Stimulated activated CD8-positive, alpha-beta memory T cell treated with anti-CD3 and anti-CD28 coated beads, Interleukin-15, amount 100 ng/mL, for 48 hours (primary cell): ENCODE data around the gene ST7.

ENCODE experiments used
- DNase-seq, 2 donors: peaks; one replicate each; pipeline ENCODE4 v3.0.0-alpha.2; 2020; ENCODE audit warnings: low read depth in 2 of 2

ST7 gene

DNA sequence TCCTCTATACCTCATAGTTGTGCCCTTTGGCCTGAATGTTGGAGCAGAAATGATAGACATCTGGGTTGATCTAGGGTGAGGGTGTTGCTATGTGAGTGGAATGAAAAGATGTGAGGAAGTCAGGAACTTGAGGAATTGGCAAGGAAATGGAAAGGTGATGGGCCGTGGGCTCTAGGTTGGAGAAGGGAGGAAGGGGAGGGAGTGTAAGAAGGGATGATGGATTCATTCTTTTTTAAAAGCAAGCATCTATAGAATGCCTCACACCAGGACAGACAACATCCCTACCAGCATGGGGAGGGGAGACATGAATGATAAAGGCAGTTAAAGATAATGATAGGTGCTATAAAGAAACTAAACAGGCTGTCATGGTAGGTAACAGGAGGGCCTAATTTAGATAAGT, 201.4 kb downstream of the ST7 start:
- no peak for DNase-seq

- no peak for DNase-seq
These were observed 202.4 kb downstream of the ST7 start for GRCh38 chr7:117155694-117156093.

- no peak for DNase-seq
These were observed 204.2 kb downstream of the ST7 start for GRCh38 chr7:117157241-117158209.

DNA sequence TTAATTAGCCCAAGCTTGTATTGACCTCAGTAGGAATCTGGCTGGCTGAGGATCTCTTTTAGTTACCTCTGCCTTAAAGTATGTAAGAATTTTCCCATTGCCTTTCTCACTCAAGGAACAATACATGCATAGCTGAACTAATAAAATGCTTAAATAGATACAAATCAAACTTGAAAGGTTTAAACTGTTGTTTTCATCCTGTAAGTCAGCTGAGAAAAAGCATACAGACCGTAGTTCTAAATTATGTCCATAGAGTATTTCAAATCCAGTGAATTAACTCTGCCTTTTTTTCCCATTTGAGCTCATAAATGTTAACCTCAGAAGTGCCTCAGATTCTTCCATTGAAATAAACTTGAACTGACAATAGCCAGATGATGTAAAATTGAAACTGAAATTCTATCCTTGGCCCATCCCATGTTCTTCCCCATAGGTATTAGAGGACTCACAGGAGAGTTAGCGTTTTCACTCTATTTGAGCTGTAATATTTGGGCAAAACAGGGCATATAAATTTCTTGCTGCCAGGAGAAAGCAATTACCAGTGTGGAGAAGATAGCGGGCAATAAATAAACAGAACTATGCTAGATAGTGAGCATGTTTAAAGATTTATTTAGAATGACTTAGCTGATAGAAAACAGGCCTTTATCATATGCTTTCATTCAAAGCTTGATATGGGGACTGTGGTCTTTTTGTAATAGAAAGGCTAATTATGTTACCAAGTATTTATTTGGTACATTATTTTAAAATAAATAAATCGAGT, 205.8 kb downstream of the ST7 start:
- DNase-seq, result no peak

DNA sequence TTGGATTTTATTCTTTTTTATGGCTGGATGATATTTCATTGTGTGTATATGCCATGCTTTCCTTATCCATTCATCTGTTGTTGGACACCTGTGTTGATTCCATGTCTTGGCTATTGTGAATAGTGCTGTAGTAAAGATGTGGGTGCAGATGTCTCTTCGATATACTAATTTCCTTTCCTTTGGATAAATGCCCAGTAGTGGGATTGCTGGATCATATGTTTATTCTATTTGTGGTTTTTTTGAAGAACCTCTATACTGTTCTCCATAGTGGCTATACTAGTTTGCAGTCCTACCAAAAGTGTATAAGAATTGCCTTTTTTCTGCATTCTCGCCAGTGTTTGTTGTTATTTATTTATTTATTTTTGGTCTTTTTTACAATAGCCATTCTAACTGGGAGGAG, 209.8 kb downstream of the ST7 start:
- DNase-seq, result no peak

GRCh38 chr7:117164620-117165019, 211.3 kb downstream of the ST7 start:
- no peak for DNase-seq

GRCh38 chr7:117165656-117166055, 212.4 kb downstream of the ST7 start:
- DNase-seq, result no peak

DNA sequence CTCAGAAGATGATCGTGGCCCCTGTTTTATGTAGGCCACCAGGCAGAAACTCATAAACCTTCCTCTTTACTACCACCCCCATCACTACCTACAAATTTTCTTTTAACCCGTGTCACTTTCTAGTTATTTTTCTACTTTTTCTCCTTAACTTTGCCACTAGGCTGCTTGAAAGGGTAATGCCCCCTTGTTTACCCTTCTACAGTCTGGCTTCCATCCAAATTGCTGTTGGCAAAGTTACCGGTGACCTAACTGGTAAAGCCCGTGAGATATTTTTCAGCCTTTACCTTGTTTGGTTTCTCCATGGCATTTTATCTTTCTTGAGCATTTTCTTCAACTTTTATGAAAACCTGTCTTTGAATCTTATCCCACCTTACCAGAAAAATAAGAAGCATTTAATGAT, 216.6 kb downstream of the ST7 start:
- DNase-seq, result no peak

- DNase-seq, result no peak
These were observed 217.8 kb downstream of the ST7 start for GRCh38 chr7:117171106-117171505.

- no peak for DNase-seq
These were observed 219.0 kb downstream of the ST7 start for GRCh38 chr7:117172283-117172682.

DNA sequence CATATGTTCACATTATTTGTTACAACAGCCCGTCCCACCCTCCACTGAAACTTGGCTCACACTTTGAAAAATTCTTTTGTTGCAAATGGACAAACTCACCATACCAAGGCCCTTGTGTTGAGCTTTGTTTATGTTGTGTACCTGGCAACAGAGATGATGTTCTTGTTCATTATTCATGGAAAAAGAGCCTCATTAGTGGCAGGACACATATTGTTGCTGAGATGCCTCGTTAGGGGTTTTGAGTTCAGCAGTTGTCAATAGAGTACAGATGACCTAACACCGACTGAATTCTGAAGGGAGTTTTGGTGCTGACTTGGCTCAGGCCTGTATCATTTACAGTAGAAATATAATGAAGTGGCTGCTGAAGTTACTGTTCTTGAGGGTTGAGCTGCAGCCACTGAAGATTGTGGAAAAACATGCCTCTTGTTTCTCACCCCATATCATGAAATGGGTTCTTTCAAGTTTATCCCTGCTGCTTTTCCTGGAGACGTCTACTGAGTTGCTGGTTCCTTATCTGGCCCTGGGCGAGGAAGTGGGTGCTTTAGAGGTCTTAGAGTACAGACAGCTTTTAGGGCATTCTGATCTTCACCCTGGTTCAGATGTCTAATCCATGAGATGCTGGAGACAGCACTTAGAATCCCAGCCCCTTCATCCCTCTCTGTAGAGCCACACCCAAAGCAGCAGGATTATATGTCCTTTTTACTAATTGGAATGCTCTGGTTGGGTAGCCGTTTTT, 219.9 kb downstream of the ST7 start:
- DNase-seq, result no peak

- no peak for DNase-seq
These were observed 222.9 kb downstream of the ST7 start for GRCh38 chr7:117176206-117176605.

- no peak for DNase-seq
These were observed 225.3 kb downstream of the ST7 start for GRCh38 chr7:117178600-117178999.

- no peak for DNase-seq
These were observed 226.4 kb downstream of the ST7 start for GRCh38 chr7:117179701-117180100.

DNA sequence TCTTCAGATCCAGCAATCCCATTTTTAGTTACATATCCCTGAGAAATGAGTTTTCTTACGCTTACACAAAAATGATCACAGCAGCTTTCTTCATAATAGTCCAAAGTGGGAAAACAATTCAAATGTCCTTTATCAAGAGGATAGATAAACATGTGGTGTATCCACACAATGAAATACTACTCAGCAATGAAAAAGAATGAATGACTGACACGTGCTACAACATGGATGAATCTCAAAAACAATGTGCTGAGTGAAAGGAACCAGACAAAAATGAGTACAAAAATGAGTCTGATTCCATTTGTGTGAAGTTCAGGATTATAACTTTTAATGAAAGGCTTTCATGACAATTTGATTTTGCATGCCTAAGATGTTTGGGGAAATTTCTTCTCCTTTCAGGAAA, 230.4 kb downstream of the ST7 start:
- no peak for DNase-seq

DNA sequence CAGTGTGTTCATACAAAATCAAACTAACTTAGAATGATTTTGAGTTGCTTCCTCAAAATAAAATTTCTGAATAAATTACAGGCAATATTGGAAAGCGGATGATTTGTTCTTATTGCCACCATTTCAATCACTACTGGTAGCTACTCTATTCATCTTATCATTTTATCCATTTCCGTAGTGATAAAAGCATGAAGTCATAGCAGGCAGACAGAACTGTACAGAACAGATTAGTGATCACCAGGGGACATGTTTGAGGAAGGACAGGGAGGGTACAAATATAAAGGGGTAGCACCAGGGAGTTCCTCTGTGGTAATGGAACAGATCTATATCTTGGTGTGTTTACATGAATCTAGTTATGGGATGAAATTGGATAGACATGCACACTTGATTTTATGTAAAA, 231.1 kb downstream of the ST7 start:
- DNase-seq, result no peak

GRCh38 chr7:117185124-117185523, 231.8 kb downstream of the ST7 start:
- DNase-seq, result no peak

GRCh38 chr7:117186218-117187010, 233.1 kb downstream of the ST7 start:
- DNase-seq, result no peak

DNA sequence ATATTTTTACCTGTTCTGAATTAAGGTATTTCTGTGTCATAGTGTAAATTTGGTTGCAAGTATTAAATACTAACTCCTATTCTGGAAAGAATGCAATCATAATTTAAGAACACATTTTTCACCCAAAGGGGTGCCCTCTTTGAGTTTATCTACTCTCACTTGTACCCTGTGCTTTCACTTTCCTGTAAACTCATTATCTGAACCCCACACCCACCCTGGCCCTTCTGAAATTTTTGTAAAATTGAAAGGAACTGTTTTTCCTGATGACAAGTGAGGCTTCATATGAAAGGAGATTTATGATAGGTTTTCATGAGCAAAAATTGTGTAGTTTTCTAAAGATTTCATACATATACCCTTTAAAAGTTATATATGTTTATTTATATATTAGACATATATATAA, 235.1 kb downstream of the ST7 start:
- DNase-seq, result no peak

DNA sequence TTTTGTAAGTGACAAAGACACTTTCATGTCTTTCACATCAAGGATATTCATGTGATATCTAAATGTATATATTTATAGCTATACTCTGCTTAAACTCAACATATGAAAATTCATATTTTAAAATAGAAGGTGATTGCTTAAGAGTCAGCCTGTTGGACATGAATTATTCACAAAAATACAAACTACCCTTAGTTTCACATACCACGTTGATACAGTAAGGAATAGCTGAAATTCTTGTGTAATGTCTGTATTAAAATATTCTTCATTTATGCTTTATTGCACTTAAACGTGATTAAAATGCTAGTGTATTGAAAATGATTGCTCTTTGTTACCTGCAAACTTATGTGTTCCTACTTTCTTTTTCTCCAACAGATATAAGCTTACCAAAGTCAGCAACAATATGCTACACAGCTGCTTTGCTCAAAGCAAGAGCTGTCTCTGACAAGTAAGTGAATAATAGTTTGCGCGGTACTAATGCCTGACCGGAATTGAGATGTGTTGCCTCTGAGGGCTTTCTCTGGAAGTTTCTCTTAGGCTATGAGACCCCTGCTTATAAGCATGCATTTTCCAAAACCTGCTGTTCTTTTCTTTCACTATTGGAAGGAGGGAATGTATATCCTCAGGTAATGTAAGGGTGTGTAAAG, 235.8 kb downstream of the ST7 start:
- no peak for DNase-seq

DNA sequence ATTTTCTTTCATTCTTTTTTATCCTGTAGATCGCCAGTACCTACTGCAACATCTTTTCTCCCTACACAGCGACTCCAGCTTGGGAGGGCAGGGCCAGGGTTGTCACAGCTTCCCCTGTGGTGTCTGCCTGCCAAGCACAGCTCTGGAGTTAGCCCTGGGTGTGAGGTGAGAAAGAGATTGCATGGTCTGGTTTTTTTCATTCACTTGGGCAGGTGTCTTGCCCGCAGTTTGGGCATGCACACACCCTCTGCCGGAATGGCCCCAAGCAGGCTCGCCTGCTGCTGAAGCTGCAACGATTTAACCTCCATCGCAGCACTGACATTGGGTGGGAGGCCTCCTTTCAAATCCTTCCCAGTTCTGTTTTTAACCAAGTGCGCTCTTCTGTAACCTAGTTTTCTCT, 236.8 kb downstream of the ST7 start:
- DNase-seq, result no peak
